ENCODE measurements around the gene TSBP1. TPM values are rescaled to one million over a fixed set of nuclear protein-coding genes. Genes with fewer than 3 reads are reported as not detected.

The TSBP1 gene
- total RNA-seq, 4 donors from 2014 or later: not detected

DNA sequence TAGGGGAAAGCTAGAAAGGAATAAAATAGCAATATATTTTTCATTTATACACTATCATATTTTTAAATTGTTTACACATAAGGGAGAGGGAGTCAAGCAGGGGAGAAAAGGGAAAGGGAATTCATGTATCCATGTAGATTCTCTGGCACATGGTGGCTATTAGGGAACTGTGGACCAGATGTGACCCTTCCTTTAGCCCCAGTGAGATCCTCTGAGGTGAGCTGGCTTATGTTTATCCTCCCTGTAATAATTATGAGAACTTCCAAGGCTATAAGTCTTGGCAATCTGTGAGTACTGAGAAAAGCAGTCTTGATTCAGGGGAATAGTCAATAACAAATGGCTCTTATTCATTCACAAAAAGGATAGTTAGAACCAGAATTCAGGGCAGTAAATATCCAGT lies 42.6 kb downstream of the TSBP1 start:
- Histone ChIP-seq H3K9me3 (no peaks in the 10 kb centered on the region), H3K4me1 (no peaks in the 10 kb centered on the region), H3K36me3 (no peaks in the 10 kb centered on the region), H3K27me3 (no peaks in the 10 kb centered on the region), H3K27ac (no peak overlapping the region), H3K4me3 (replicated peaks in 1 of 3) (no peak overlapping the region)
- DNase-seq: no peak
- intact Hi-C loops (cut with DNase I): no loop called here
- no peak for TF ChIP-seq POLR2A (IDR thresholded peaks at IDR 0.05)
- TF ChIP-seq, protein P1, sequence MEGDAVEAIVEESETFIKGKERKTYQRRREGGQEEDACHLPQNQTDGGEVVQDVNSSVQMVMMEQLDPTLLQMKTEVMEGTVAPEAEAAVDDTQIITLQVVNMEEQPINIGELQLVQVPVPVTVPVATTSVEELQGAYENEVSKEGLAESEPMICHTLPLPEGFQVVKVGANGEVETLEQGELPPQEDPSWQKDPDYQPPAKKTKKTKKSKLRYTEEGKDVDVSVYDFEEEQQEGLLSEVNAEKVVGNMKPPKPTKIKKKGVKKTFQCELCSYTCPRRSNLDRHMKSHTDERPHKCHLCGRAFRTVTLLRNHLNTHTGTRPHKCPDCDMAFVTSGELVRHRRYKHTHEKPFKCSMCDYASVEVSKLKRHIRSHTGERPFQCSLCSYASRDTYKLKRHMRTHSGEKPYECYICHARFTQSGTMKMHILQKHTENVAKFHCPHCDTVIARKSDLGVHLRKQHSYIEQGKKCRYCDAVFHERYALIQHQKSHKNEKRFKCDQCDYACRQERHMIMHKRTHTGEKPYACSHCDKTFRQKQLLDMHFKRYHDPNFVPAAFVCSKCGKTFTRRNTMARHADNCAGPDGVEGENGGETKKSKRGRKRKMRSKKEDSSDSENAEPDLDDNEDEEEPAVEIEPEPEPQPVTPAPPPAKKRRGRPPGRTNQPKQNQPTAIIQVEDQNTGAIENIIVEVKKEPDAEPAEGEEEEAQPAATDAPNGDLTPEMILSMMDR (IDR thresholded peaks at IDR 0.05): no peak

DNA sequence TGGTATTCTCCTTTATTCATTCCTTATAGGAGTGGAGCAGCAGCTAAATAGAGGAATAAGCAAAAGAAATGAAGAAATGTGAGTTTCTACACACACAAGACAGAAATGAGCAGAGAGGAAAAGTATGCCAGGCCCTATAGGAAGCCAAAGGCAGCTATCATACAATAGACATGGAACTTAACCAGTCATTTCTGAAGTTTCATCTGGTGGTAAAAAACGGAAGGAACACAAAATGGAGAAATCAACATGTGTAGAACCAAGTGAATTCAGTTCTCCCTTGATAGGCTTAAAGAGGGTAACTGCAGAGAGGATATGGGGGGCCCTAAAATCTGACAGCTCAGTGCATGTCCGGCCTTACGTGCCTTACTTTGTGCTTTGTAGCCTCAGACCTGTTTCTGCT lies 44.6 kb downstream of the TSBP1 start:
- no peaks in the 10 kb centered on the region for H3K27me3 ChIP-seq
- H3K36me3 ChIP-seq: no peaks in the 10 kb centered on the region
- no peak overlapping the region for H3K27ac ChIP-seq
- H3K4me3 ChIP-seq (replicated peaks in 1 of 3): no peak overlapping the region
- 87 to 90% methylated on average over 3 of the region's 3 CpGs for WGBS, 2 donors
- H3K4me1 ChIP-seq: no peaks in the 10 kb centered on the region
- DNase-seq: no peak
- TF ChIP-seq, protein P1 (IDR thresholded peaks at IDR 0.05): no peak
- intact Hi-C loops (cut with DNase I): no loop called here
- H3K9me3 ChIP-seq: no peaks in the 10 kb centered on the region

DNA sequence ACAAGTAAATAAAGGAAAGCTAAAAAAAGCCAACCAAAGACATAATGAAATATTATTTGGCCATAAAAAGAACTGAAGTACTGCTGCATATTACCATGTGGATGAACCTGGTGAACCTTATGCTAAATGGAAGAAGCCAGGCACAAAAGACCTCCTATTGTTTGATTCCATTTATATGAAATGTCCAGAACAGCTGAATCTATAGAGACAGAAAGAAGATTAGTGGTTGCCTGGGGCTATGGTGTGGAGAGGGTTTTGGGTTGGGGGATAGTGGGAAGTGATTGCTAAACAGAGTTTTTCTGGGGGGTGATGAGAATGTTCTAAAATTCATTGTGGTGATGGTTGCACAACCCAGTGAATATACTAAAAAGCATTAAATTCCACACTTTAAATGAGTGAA lies 53.2 kb downstream of the TSBP1 start:
- Histone ChIP-seq H3K9me3 (no peaks in the 10 kb centered on the region), H3K4me1 (no peaks in the 10 kb centered on the region), H3K27me3 (no peaks in the 10 kb centered on the region), H3K27ac (no peak overlapping the region), H3K36me3 (no peaks in the 10 kb centered on the region), H3K4me3 (replicated peaks in 1 of 3) (no peak overlapping the region)
- intact Hi-C loops (cut with DNase I): no loop called here
- TF ChIP-seq, protein P1 (IDR thresholded peaks at IDR 0.05): no peak
- no peak for TF ChIP-seq POLR2A (IDR thresholded peaks at IDR 0.05)
- no peak for DNase-seq

DNA sequence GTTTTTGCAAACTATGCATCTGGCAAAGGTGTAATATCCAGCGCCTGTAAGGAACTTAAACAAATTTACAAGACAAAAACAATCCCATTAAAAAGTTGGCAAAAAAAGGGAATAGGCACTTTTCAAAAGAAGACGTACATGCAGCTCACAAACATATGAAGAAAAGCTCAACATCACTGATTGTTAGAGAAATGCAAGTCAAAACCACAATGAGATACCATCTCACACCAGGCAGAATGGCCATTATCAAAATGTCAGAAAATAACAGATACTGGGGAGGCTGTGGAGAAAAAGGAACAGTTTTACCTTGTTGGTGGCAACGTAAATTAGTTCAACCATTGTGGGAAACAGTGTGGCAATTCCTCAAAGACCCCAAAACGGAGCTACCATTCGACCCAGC lies 54.2 kb downstream of the TSBP1 start:
- intact Hi-C loops (cut with DNase I): no loop called here
- no peaks in the 10 kb centered on the region for H3K4me1 ChIP-seq
- H3K4me3 ChIP-seq (replicated peaks in 1 of 3): no peak overlapping the region
- H3K27me3 ChIP-seq: no peaks in the 10 kb centered on the region
- H3K27ac ChIP-seq: no peak overlapping the region
- H3K36me3 ChIP-seq: no peaks in the 10 kb centered on the region
- no peak for DNase-seq
- no peaks in the 10 kb centered on the region for H3K9me3 ChIP-seq
- TF ChIP-seq, protein P1 (IDR thresholded peaks at IDR 0.05): no peak
- no peak for TF ChIP-seq POLR2A (IDR thresholded peaks at IDR 0.05)
- WGBS, 2 donors: 83 to 87% methylated on average over 5 of the region's 5 CpGs

DNA sequence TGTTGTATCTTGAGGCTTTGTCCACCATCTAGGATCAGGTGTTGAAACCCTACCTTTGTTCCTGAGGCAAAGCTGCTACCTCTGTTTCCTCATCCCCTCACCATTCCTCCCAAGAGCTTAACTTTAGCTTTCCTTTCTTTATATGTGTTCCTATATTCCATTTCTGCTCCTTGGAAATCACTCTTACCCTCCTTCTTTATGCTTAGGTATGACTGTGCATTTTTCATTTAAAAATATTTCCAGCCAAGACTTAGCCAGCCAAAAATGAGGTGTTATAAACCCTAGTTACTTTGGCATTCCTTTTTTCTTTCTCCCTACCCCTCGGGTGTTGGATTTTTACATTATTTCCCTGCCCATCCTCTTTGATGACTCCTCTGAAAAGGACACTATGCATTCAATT lies 57.7 kb downstream of the TSBP1 start:
- WGBS, 2 donors: 95 to 98% methylated on average over 1 of the region's 1 CpG
- Histone ChIP-seq H3K4me1 (no peaks in the 10 kb centered on the region), H3K36me3 (no peaks in the 10 kb centered on the region), H3K9me3 (no peaks in the 10 kb centered on the region), H3K4me3 (replicated peaks in 1 of 3) (no peak overlapping the region), H3K27ac (no peak overlapping the region), H3K27me3 (no peaks in the 10 kb centered on the region)
- no peak for DNase-seq
- TF ChIP-seq, protein P1 (IDR thresholded peaks at IDR 0.05): no peak
- TF ChIP-seq POLR2A (IDR thresholded peaks at IDR 0.05): no peak
- intact Hi-C loops (cut with DNase I): no loop called here
